NT2/D1 (cell line): Measurements from ENCODE around the gene CDCA3.
"Not testable (repeated sequence)": the region's sequence is repeated elsewhere in the genome, so short reads cannot be mapped to it uniquely, and the experiment has no call there.

Source experiments
- DNase-seq: peaks from one replicate; pipeline ENCODE4 v3.0.0-alpha.2; 2011; ENCODE audit warnings: low read depth, low spot score
- H3K27me3 ChIP-seq: 2 replicates; pipeline ENCODE4 v1.6.0; 2011; ENCODE audit warnings: mild to moderate bottlenecking; ENCODE audit not compliant: insufficient read length, insufficient read depth
- H3K36me3 ChIP-seq: 2 replicates; pipeline ENCODE4 v1.6.1; 2011; ENCODE audit warnings: mild to moderate bottlenecking, low read length, mixed read lengths; ENCODE audit not compliant: insufficient read depth, insufficient read length
- H3K4me1 ChIP-seq: 2 replicates; pipeline ENCODE4 v1.5.1; 2011; ENCODE audit not compliant: insufficient read depth, insufficient read length
- H3K4me3 ChIP-seq: 2 replicates; pipeline ENCODE4 v1.5.1; 2011; ENCODE audit warnings: low read depth; ENCODE audit not compliant: insufficient read length
- H3K9ac ChIP-seq: 2 replicates; pipeline ENCODE4 v1.6.0; 2011; ENCODE audit warnings: low read depth; ENCODE audit not compliant: insufficient read length
- H3K9me3 ChIP-seq: 2 replicates; pipeline ENCODE4 v1.5.1; 2011; ENCODE audit warnings: mild to moderate bottlenecking, low read length; ENCODE audit not compliant: insufficient read depth
- SUZ12 ChIP-seq: IDR thresholded peaks from 2 replicates; pipeline ENCODE4 v1.6.1; 2011; ENCODE audit not compliant: insufficient read length, insufficient read depth; ENCODE audit errors: extremely low read depth
- YY1 ChIP-seq: IDR thresholded peaks from 2 replicates; pipeline ENCODE4 v1.6.1; 2011; ENCODE audit not compliant: insufficient read length, insufficient read depth
- ZNF274 ChIP-seq: IDR thresholded peaks from 2 replicates; pipeline ENCODE4 v1.6.1; 2011; ENCODE audit warnings: mild to moderate bottlenecking, low read depth, low read length

CDCA3 gene

GRCh38 chr12:6851153-6851920 lies at the start of gene CDCA3:
CDCA3 (minus strand) TSS chr12:6851286; CDS start chr12:6850952, 334 bp downstream.
- no peak for TF ChIP-seq ZNF274
- TF ChIP-seq YY1: no peak
- no peak for TF ChIP-seq SUZ12
- Histone ChIP-seq H3K4me3 (peak within 1 kb of the TSS; percentile 90), H3K9me3 (no peaks in the 10 kb centered on the region), H3K36me3 (peaks cover 72% of the 10 kb centered on the region), H3K9ac (peak within 1 kb of the TSS; percentile 97), H3K27me3 (no peaks in the 10 kb centered on the region), H3K4me1 (peaks cover 9% of the 10 kb centered on the region)
- DNase-seq: peak; percentile 100

GRCh38 chr12:6899837-6900519 lies 48.9 kb upstream of the CDCA3 start:
- TF ChIP-seq ZNF274 (no peak), SUZ12 (no peak), YY1 (no peak)
- Histone ChIP-seq H3K36me3 (no peaks in the 10 kb centered on the region), H3K4me3 (no peak overlapping the region), H3K9ac (no peak overlapping the region), H3K4me1 (peaks cover 5% of the 10 kb centered on the region), H3K27me3 (no peaks in the 10 kb centered on the region), H3K9me3 (no peaks in the 10 kb centered on the region)
- no peak for DNase-seq

DNA sequence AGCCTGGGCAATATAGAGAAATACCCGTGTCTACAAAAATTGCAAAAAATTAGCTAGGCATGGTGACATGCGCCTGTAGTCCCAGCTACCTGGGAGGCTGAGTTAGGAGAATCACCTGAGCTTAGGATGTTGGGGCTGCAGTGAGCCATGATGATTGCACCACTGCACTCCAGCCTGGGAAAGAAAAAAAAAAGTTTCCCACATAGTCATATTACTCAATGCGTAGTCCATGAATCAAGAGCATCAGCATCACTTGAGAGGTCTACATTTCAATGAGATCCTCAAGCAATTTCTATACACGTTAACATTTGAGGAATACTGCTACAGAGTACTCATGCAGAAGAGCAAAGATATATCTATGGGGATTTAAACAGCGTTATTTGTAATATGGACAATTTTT lies 48.3 kb upstream of the CDCA3 start:
- no peaks in the 10 kb centered on the region for H3K27me3 ChIP-seq
- H3K9ac ChIP-seq: no peak overlapping the region
- no peaks in the 10 kb centered on the region for H3K36me3 ChIP-seq
- H3K4me3 ChIP-seq: no peak overlapping the region
- H3K4me1 ChIP-seq: peaks cover 5% of the 10 kb centered on the region
- DNase-seq: no peak
- TF ChIP-seq SUZ12 (no peak), YY1 (no peak), ZNF274 (no peak)
- H3K9me3 ChIP-seq: no peaks in the 10 kb centered on the region

- TF ChIP-seq ZNF274 (no peak), SUZ12 (no peak), YY1 (no peak)
- no peak for DNase-seq
- Histone ChIP-seq H3K9ac (no peak overlapping the region), H3K9me3 (no peaks in the 10 kb centered on the region), H3K27me3 (no peaks in the 10 kb centered on the region), H3K36me3 (no peaks in the 10 kb centered on the region), H3K4me3 (no peak overlapping the region), H3K4me1 (no peaks in the 10 kb centered on the region)
Observed at GRCh38 chr12:6896846-6897435, 45.9 kb upstream of the CDCA3 start.

GRCh38 chr12:6894321-6894720 lies 43.2 kb upstream of the CDCA3 start:
- Histone ChIP-seq H3K27me3 (no peaks in the 10 kb centered on the region), H3K4me3 (no peak overlapping the region), H3K36me3 (no peaks in the 10 kb centered on the region), H3K9ac (no peak overlapping the region), H3K9me3 (no peaks in the 10 kb centered on the region), H3K4me1 (no peaks in the 10 kb centered on the region)
- no peak for TF ChIP-seq YY1
- TF ChIP-seq SUZ12: no peak
- no peak for TF ChIP-seq ZNF274
- DNase-seq: no peak

DNA sequence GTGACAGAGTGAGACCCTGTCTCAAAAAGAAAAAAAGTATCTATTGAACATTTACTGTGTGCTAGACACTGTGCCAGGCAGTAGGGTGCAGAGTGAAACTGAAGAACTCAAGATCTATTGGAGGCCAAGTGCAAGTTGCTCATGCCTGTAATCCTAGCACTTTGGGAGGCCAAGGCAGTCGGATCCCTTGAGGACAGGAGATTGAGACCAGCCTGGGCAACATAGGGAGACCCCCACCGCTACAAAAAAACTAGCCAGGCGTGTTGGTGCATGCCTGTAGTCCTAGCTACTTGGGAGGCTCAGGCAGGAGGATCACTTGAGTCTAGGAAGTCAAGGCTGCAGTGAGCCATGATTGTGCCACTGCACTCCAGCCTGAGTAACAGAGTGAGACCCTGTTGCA lies 41.6 kb upstream of the CDCA3 start:
- peaks cover 10% of the 10 kb centered on the region for H3K4me1 ChIP-seq
- not testable (repeated sequence) for DNase-seq, H3K9me3 ChIP-seq, H3K9ac ChIP-seq, H3K27me3 ChIP-seq, H3K36me3 ChIP-seq, H3K4me3 ChIP-seq

DNA sequence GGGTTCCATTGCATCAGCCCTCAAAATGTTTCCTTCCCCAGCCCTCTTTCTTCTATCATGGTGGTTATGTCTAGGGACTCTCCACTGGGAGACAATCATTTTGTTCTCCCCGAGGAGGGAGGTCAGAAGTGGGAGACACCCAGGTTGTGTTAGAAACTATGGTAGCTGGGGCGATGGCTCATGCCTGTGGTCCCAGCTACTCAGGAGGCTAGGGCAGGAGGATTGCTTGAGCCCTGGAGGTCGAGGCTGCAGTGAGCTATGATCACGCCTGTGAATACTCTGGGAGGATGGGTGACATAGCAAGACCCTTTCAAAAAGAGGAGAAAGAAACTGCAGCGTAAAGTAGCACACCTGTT lies 40.5 kb upstream of the CDCA3 start:
- H3K36me3 ChIP-seq: no peaks in the 10 kb centered on the region
- no peaks in the 10 kb centered on the region for H3K27me3 ChIP-seq
- H3K4me1 ChIP-seq: peaks cover 13% of the 10 kb centered on the region
- no peaks in the 10 kb centered on the region for H3K9me3 ChIP-seq
- no peak for DNase-seq
- no peak for TF ChIP-seq ZNF274
- no peak for TF ChIP-seq SUZ12
- TF ChIP-seq YY1: no peak
- peak overlapping the region; percentile 65 for H3K4me3 ChIP-seq
- peak overlapping the region; percentile 88 for H3K9ac ChIP-seq
